Retinal pigment epithelial cell (primary cell): Measurements from ENCODE around the gene PERCC1.

Experiments used
- DNase-seq: peaks from one replicate; pipeline ENCODE4 v3.0.0-alpha.2; 2010; ENCODE audit warnings: low read depth
- H3K4me3 ChIP-seq: 2 replicates; pipeline ENCODE4 v1.5.1; 2011; ENCODE audit warnings: mild to moderate bottlenecking, low read length, control low read depth, moderate library complexity
- CTCF ChIP-seq: conservative IDR thresholded peaks from 2 replicates; pipeline ENCODE4 v1.5.1; 2011; ENCODE audit warnings: low read depth, low read length, control low read depth, inconsistent platforms

The PERCC1 gene

GRCh38 chr16:1433756-1434155 lies 2.9 kb downstream of the PERCC1 start:
- no peak overlapping the region for H3K4me3 ChIP-seq
- DNase-seq, result no peak
- TF ChIP-seq CTCF, result no peak

GRCh38 chr16:1434644-1435592 lies 4.0 kb downstream of the PERCC1 start:
- H3K4me3 ChIP-seq, result no peak overlapping the region
- TF ChIP-seq CTCF, result no peak
- no peak for DNase-seq

GRCh38 chr16:1435921-1436697 lies 5.2 kb downstream of the PERCC1 start:
- TF ChIP-seq CTCF, result no peak
- DNase-seq, result no peak
- H3K4me3 ChIP-seq, result no peak overlapping the region

- no peak for TF ChIP-seq CTCF
- no peak for DNase-seq
- no peak overlapping the region for H3K4me3 ChIP-seq
Measured at GRCh38 chr16:1436731-1437355, 6.0 kb downstream of the PERCC1 start.

- no peak for DNase-seq
- TF ChIP-seq CTCF, result no peak
- no peak overlapping the region for H3K4me3 ChIP-seq
Measured at GRCh38 chr16:1437606-1438005, 6.7 kb downstream of the PERCC1 start.

GRCh38 chr16:1438229-1439057 lies 7.6 kb downstream of the PERCC1 start:
- TF ChIP-seq CTCF, result no peak
- no peak for DNase-seq

More at GRCh38 chr16:1438229-1439057, 7.6 kb downstream of the PERCC1 start:
- H3K4me3 ChIP-seq, result no peak overlapping the region
